Right forelimb (tissue), 1 donor: Measurements from ENCODE around the gene H3-3A.

Experiments
- DNase-seq: peaks from one replicate; pipeline ENCODE4 v3.0.0-alpha.2; 2018

Gene H3-3A

DNA sequence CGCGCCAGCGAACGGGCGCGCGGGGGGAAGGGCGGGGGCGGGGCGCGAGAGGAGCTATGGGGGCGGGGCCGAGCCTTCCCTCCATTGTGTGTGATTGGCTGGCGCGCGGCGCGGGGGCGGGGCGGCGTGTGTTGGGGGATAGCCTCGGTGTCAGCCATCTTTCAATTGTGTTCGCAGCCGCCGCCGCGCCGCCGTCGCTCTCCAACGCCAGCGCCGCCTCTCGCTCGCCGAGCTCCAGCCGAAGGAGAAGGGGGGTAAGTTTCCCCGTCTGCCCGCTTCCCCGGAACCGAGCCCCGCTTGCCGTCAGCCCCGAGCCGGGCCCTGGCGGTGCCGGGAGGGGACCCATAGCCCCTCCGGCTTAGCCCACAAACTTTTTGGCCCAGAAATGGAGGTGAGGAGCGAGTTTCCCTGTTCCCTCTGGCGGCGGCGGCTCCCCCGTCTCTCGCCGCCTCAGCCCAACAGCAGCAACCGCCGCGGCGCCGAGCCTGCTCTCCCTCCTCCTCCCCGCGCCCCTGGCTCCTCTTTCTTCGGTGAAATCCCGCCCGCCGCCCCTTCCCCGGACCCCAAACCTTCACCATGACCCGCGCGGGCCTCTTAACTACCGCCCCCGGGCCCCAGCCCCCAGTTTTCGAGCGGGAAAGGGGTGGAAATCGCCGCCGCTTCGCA is at the start of gene H3-3A:
Gene H3-3A (plus strand): TSS at position 159 of the 666 bp plus-strand sequence. CDS start 1,636 bp downstream, outside the sequence.
- peak; percentile 100 for DNase-seq

DNA sequence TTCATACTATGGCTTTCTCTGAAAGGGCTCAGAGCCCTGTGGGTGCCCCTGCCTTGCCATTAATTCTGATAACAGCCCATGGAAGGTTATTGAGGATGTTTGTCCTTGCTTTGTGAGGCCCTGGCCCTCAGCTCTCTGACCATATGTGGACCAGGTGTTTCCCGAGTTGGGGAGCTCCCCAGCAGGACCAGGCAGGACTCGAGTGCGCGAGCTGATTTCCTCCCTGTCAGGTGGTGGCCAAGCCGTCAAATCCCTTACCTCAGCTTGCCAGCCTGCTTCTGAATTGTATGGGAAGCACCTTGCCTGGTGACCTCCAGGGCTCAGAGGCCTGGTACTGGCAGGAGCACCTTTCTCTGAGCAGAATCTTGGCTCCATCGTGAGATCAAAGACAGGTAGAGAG is 45.4 kb upstream of the H3-3A start:
- DNase-seq = no peak

DNA sequence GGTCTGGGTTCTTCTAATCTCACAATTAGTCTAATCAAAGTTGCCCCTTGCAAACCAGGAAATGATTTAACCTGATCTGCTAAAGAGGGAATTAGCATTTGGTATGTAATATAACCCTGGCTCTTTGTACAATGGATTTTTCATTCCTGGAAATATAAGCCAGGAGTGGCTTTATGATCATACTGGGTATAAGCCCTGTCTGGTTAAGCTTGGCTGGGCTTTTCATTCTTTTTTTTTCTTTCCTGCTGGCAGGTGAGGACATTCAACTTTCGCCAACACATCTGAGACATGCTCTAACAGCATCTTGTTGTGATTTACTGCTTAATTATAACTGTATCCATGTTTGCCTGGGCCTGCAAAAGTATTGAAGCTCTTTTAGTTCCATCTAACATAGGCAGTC is 42.9 kb upstream of the H3-3A start:
- DNase-seq = no peak

DNA sequence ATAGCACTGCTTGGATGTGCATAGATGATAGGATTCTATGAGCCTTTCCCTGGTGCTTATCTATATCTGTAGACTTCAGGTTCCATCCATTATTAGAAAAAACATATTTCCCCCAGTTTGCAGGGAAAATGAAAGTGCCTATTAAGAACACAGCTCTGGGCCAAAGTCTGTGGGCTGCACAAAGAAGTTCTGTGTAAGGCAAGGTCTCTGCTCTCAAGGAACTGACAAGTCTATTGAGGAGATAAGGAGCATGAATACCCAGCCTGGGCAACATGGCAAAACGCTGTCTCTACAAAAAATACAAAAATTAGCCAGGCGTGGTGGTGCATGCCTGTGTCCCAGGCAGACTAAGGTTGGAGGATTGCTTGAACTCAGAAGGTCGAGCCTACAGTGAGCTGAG is 41.1 kb upstream of the H3-3A start:
- no peak for DNase-seq

DNA sequence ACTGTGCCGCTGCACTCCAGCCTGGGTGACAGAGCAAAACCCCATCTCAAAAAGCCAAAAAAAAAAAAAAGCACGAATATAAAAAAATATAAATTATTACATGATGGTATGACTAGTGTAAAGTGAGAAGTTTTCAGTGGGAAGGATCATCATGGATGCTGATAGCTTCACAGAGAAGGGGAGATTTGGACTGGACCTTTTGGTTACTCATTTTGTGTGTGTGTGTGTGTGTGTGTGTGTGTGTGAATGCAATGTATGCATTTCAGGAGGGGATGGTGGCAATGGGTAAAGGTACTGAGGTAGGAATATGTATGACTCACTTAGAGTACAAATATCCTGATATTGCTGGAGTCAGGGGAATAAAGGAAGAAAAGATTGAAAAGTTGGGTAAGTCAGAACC is 40.7 kb upstream of the H3-3A start:
- no peak for DNase-seq

DNA sequence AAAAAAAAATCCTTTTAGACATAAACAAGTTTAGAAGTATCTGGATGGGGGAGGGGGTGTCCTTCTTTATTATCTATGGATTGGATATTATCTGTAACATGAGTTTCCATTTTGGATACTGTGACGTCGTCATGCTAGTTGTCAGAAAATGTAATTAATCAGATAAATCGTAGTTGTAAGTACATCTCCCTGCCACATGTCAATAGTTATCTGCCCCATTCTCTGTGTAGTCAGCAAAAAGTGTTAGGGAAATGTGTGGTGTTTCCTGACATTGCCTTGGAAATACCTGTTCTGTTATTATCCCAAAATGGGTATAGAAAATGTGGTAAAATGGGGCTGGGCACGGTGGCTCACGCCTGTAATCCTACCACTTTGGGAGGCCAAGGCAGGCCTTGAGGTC is 38.8 kb upstream of the H3-3A start:
- DNase-seq = no peak

DNA sequence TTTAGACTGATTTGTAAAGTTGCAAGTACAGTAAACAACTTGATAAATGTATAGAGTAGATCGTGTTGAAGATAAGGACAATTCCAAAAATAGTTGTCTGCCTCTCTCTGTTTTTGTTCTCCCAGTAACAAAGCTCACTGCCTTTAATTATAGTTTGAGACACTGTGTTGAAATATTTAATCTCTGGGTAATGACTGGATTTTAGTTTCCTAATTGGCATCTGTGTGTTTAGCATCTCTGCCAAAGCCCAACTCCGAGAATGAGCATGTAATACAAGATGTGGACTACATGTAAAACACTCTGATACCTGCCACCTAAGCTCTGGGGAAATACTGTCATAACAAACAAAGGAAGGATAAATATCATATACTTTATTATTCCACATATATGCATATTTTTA is 35.7 kb upstream of the H3-3A start:
- no peak for DNase-seq

DNA sequence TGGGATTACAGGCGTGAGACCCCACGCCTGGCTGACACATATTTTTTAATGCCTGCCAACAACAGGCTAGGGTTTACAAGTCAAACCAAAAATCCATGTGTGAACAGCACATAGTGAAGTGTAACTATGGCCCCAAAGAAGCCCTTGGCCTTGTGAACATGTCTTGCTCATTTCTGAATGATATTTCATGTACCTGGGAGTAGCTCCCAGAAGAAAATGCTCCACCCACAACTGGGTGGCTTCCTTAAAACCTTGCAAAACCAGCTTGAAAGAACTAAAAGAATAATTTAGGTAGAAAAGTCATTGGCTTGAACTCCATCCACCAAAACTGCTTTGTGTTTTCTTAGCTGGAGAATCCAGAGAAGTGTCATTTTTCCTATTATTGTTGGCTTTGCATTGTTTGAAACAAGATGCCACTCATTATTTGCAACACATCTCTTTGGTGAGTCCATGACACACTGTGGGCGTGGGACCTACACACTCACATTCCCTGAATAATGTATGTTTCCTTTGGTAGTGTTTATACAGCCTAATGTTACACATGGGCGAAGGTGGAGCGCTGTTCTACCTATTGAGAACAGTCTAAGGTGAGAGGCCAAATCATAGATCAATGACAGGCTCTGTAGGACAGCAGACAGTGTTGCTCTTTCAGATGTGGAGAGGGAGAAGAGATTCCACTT is 34.8 kb upstream of the H3-3A start:
- DNase-seq = no peak

DNA sequence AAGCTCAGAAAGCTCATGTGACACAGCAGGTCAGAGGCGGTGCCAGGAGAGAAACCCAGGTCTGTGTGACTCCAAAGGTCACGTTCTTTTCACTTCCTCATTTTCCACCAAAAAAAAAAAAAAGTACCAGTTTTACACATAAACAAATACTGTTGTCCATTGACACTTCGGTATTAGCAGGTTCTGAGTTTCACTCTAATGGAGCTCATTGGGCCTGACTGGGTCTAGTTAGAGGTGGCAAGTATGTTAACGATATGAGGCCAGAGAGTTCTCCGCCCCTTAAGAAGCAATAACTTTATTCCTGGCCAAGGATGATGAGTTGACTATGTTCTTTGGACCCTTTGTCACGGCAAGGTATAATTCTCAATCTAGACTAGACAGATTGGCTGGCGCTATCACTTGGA is 33.4 kb upstream of the H3-3A start:
- no peak for DNase-seq

DNA sequence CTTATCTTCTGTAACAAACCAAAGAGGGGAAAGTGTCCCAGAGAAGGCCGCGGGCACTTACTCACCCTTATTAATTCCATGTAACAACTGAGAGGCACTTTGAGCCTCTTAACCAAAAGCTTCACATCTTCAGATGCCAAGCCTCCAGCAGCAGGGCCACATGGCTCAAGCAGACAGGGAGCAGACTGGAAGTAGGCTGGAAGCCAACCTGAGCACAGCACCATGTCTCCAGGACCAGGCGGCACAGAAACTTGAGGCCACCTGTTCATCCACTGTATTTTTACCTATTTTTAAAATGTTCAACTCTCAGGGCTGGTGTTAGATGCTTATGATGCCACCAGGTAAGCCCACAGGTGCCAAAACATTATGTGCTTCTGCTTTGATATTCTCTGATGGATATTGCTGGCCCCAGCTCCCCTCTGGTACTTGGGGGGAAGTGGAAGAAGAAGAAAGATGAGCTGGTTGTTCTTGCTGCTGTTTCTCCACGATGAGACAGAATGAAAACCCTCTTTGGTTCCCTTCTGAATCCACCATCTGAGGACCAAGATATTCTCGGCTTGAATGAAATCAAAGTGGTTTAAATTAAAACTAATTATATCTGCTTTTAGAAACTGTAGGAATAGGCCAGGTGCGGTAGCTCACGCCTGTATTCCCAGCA is 32.8 kb upstream of the H3-3A start:
- DNase-seq = no peak

DNA sequence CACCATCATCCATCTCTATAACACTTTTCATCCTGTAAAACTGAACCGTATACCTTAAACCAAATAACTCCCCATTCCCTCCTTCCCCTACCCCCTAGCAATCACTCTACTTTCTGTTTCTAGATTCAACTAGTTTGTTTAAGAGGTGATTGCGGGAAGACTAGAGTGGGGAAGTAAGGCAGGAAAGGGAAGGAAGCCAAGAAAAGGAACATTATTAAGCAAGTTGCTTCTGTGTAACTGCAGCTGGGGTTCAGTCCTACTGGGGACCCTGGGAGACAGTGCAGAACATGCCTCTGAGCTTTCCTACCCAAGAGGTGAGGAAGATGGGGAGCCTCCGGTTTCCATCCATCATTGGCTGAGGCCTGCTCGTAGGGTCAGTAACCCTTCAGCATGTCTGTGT is 28.9 kb upstream of the H3-3A start:
- no peak for DNase-seq

DNA sequence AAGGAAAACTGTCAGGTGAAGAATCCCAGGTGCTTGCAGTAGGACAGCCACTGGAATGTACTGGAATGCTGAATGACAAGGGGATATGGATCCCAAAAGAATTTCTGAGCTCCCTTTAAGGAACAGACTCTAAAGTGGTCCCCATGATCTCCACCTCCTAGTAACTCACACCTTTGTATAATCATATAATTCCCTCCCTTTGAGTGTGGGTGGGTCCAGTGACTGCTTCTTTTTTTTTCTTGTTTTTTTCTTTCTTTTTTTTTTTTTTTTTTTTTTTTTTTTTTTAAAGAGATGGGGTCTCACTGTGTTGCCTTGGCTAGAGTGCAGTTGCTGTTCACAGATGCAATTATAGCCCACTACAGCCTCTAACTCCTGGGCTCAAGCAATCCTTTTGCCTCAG is 28.5 kb upstream of the H3-3A start:
- DNase-seq = no peak

DNA sequence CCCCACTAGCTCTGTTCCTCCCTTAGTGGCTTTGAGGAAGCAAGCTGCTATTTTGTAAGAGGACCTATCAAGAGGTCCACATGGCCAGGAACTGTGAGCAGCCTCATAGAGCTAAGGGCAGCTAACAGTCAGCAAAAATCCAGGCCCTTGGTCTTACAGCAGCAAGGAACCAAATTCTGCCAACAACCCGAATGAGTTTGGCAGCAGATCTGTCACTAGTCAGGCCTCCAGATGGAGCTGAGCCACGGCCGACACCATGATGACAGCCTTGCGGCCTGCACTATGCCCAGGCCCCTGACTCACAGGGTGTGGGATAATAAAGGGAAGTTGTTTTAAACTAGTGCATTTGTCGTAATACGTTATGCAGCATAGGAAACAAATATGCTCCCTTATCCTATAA is 28.0 kb upstream of the H3-3A start:
- peak; percentile 86 for DNase-seq

DNA sequence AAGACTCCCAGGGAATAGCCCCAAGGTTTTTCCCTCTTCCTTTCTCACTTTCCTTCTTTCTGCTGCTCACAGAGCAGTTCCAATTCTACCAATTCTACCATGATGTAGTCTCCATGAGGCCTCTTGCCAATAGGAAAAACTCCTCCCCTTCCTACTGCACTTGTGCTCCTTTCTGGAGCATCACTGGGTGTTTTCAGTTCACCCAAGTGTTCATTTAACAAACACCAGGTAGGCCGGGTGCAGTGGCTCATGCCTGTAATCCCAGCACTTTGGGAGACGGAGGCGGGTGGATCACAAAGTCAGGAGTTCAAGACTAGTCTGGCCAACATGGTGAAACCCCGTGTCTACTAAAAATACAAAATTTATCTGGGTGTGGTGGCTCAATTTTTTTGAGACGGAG is 26.6 kb upstream of the H3-3A start:
- DNase-seq = no peak

DNA sequence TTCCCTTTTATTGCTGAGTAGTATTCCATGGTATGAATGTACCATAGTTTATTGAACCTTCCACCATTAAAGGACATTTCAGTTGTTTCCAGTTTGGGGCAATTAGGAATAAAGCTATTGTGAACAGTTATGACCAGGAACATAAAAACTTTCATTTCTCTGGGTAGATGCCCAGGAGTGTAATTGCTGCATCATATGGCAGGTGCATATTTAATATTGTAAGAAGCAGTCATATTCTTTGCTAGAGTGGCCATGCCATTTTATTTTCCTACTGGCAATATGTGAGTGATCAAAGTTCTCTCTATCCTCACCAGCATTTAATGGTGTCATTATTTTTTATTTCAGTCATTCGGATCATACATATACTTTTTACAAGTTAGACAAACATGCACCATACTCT is 23.9 kb upstream of the H3-3A start:
- DNase-seq = no peak

DNA sequence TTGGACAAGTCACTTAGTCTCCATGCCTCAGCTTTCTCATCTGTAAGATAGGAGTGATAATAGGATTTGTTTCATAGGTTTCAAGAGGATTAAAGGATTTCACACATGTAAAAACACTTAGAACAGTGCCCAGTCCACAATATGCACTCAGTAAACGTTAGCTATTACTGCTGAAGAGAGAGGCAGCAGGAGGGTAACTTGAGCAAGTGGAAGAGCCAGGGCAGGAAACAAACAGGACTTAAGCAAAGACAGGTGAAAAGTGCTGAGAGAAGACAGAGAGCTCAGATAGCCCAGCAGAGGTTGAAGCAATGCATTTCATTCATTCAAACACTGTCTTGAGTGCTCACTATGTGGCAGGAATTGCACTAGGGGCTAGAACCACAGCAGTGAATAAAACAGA is 21.1 kb upstream of the H3-3A start:
- no peak for DNase-seq

DNA sequence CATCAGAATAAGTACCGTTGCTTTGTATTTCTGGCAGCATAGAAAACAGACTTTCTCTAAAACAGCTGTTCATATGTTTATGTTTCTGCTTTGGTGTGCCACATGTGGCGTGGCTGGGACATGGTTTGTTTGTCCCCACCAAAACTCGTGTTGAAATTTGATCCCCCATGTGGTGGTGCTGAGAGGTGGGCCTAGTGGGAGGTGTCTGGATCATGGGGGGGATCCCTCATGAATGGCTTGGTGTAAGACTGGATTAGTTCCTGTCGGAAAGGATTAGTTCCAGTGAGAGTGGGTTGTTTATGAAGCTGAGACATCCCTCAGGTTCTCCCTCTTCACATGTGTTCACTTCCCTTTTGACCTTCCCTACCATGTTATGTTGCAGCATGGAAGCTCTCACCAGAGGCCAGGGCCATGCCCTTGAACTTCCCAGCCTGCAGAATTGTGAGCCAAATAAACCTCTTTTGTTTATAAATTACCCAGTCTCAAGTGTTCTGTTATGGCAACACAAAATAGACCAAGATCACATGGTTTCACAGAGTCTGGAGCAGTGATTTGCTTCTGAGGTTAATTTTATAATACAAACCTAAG is 17.9 kb upstream of the H3-3A start:
- DNase-seq = no peak

DNA sequence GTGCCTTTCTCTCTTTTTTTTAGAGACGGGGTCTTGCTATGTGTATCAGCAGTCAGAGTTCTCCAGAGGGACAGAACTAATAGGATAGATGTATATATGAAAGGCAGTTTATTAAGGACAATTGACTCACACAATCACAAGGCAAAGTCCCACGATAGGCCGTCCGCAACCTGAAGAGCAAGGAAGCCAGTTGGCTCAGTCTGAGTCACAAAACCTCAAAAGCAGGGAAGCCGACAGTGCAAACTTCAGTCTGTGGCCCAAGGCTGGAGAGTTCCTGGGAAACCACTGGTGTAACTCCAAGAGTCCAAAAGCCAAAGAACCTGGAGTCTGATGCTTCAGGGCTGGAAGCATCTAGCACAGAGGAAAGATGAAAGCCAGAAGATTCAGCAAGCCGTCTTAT is 16.3 kb upstream of the H3-3A start:
- DNase-seq = no peak

DNA sequence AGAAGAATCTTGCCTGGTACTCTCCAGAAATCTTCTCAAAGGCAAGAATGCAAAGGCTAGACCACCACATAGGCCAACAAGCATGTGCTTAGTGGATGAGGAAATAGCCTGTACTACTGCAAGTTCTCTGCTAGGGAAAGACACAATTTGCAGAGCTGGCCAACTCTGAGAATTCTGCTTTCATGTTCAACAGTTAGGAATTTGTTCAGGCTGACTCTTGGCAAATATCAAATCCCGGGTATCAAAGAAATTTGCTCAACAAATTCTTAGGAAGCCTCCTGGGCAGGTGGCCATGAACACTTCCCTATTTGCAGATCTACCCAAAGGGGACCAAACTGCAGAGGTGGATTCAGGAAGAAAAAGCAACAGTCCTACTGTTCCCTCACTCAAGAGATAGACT is 15.0 kb upstream of the H3-3A start:
- DNase-seq = no peak

DNA sequence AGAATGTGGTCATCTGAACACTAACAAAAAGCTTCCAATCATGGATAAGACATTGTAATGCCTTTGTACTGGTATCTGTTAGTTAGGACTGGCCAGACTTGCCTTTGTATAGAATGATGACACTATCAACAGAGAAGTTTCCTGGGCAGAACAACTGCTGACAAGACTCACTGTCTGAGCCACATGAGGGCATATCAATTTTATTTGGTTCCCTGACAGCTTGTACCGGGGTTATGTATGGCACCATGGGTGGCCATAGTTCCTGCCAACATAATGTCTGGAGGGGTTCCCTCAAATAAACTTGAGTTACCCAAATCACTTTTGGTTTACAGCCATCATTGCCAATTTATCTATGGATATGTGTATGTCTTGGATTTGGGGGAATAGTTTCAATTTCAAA is 13.6 kb upstream of the H3-3A start:
- no peak for DNase-seq

DNA sequence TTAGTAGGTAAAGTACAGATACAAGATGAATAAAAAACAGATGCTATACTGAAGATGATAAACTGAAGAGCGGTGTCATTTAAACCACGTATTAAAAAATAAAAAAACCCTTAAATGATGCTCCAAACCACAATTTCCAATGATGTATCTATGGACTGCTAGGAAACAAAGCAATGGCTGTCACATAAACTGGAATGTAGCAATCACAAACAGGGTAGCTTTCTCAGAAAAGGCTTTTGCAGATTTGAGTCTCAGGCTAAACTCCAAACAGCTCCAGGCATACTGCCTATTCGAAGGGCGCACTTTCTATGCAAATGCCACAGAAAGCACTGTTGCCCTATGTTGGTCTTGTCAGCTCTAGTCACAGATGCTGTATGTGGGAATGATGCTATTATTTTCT is 12.4 kb upstream of the H3-3A start:
- DNase-seq = no peak

DNA sequence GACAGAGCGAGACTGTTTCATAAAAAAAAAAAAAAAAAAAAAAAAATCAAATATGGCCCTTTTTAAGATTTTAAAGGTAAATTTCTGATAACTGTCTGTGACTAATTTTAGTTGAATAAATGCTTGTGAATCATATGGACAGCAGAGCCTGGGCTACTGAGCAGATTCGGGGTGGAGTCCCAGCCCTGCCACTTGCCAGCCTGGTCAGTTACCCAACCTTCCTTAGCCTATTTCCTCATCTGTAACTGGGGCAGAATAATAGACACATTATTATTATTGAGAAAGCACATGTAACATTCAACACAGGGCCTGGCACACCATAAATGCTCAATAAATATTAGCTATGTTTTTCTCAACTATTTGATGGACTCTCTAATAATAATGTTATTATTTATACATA is 11.2 kb upstream of the H3-3A start:
- no peak for DNase-seq

DNA sequence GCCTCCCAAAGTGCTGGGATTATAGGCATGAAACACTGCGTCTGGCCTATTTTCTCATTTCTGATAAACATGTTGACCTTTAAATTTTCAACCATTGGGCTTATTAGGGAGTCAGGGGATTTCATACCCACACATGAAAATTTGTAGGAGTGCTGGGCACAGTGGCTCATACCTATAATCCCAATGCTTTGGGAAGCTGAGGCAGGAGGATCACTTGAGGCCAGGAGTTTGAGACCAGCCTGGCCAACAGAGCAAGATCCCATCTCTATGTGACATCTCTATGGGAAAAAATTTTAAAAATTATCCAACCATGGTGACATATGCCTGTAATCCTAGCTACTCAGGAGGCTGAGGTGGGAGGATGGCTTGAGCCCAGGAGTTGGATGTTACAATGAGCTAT is 10.5 kb upstream of the H3-3A start:
- no peak for DNase-seq
